Measurements from ENCODE around the gene COLEC12.

DNA sequence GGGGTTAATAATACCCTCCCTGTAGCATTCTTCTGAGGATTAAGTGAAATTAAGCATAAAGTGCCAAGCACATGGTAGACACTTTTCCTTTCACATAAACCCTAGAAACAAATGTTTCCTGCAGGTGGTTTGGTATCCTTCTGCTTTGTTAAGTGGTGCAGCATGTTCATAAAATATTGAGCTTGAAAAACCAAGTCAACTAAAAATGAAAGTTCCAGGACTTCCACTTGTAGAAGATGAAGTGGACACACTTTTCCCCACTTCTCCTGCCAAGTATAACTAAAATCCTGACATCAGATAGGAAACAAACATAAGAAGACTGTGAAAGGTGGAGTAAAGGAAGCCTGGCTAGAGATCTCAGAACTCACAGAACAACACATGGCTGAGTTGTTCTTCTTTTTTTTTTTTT lies 90.5 kb downstream of the COLEC12 start:
- TF ChIP-seq, protein P1, sequence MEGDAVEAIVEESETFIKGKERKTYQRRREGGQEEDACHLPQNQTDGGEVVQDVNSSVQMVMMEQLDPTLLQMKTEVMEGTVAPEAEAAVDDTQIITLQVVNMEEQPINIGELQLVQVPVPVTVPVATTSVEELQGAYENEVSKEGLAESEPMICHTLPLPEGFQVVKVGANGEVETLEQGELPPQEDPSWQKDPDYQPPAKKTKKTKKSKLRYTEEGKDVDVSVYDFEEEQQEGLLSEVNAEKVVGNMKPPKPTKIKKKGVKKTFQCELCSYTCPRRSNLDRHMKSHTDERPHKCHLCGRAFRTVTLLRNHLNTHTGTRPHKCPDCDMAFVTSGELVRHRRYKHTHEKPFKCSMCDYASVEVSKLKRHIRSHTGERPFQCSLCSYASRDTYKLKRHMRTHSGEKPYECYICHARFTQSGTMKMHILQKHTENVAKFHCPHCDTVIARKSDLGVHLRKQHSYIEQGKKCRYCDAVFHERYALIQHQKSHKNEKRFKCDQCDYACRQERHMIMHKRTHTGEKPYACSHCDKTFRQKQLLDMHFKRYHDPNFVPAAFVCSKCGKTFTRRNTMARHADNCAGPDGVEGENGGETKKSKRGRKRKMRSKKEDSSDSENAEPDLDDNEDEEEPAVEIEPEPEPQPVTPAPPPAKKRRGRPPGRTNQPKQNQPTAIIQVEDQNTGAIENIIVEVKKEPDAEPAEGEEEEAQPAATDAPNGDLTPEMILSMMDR (IDR thresholded peaks at IDR 0.05): no peak
- no peak for TF ChIP-seq POLR2A (IDR thresholded peaks at IDR 0.05)
- no peak for TF ChIP-seq POLR2AphosphoS5 (IDR thresholded peaks at IDR 0.05)
